Stimulated activated CD8-positive, alpha-beta memory T cell treated with anti-CD3 and anti-CD28 coated beads, Interleukin-15, amount 100 ng/mL, for 4 hours (primary cell): ENCODE data around the gene RAD54L.
"Not testable (repeated sequence)": the region's sequence is repeated elsewhere in the genome, so short reads cannot be mapped to it uniquely, and the experiment has no call there.

Experiments
- DNase-seq, 2 donors: peaks; one replicate each; pipeline ENCODE4 v3.0.0-alpha.2; 2020; ENCODE audit warnings: low read depth in 2 of 2

Gene RAD54L

DNA sequence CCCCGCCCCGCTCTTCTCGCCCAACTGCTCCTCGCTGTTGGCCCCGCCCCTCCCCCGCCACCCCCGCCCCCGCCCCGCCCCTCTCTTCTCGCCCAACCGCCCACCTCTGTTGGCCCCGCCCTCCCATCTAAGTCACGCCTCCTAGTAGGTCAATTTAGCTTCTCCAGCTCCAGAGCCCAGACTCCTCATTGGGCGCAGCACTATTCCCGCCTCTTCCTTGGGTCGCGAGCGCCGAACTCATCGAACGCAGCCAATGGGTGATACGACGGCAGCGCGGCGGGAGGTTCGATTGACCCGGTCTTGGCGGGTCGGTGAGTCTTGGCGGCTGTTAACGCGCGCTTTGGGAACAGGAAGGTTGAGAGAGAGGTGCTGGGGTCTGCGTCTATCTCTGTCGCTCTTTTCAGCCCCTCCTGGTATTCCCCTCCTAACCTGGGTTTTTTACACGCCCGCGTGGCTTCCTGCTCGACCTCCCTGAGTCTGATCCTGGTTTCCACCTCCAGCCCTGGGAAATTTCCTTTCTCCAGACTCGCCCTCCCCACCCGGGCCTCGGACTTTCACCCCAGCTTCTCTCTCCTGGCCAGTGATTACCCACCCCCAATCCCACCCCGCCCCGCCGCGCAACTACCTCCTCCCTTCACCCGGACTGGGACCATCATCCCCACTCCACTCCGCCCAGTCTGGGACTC, at the start of gene RAD54L:
Gene RAD54L, plus strand, starts transcription at position 328 of the 686 bp plus-strand sequence. CDS start 643 bp downstream, outside the sequence.
- peak; percentile 91 to 95 for DNase-seq

DNA sequence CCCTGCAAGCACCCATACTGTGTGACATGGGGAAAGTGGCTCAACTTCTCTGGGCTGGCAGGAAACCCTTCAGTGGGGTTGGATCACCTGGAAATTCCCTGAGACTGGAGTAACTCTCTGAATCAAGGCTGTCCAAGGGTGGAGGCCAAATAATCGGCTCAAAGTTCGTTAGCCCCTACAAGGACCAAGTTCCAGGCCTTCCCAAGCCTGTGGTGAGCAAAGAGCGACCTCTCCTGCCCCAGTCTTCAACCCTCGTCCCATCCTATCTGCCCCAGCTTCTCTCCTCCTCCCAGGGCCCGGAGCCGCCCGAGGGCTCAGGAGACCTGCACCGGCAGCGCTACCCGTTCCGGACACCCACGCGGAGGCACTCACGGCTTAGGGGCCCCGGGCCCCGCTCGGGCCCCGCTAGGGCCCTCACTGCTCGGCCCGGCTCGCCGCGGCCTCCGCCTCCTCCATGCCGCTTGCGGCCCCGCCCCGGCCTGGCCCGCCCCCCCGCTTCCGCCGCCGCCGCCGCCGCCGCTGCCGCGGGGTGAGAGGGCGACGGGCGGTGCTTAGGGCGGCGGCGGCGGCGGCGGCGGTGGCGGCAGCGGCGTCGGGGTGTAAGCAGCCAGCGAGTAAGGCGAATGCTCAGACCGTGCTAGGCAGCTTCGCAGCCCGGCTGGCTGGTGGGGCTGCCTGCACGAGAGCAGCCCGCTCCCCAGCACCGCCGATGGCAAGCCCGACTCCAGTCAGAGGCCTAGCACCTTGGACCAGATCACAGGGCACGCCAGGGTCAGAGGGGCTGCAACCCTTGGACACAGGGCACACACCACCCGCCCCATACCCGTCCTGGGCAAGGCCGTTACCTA, 49.4 kb upstream of the RAD54L start, which contains the start of gene POMGNT1:
Gene POMGNT1, minus strand, starts transcription at position 471 of the 848 bp plus-strand sequence. CDS start 613 bp downstream, outside the sequence.
- peak; percentile 29 to 61 for DNase-seq

DNA sequence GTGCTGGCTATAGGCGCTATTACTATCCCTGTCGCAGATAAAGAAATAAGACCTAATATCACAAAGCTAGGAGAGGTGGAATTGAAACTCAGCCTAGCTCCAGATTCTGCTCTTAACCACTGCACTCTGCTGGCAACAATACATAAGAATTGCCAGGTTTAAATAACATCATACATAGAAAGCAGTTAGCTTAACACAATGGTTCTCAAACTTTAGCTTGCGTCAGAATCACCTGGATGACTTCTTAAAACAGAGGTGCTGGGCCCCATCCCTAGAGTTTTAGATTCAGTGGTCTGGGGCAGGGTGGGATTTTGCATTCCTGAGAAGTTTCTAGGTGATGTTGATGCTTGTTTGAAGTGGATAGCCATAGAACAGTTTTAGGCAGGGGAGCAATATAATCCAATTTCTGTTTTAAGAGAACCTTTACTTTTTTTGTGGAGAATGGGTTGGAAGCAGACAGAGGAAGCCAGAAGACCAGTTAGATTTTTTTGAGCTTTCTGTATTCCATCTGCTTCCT, 48.3 kb upstream of the RAD54L start:
- no peak for DNase-seq

DNA sequence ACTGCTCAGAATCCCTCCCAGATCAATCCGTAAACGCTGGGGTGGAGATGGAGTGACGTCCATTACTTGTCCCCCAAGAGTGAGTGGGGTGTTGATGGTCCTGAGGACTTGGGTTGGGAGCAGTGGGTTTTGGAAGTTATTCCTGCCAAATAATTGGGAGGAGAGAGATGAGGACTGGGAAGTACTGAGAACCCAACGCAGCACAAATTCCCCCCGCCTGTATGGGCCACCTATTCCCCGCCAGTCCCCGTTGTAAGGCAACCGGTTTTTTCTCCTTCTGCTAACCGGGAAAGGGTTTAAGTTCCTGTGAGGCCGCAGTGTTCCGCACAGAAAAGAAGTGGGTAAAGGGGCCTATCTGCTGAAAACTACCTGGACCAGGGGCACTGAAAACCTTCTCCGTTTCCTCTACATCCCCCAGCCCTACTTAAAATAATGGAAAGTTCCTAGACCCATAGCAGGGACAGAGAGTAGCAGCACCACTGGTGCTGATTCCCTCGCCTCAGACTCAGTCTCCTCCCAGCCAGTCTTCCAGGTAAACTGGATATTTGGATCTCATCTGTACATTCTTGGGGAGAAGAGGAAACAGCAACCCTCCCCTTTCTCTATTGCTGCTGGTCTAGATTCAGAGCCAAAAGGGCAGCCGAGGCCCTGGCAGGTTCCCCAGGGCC, 43.7 kb upstream of the RAD54L start:
- DNase-seq, result no peak

DNA sequence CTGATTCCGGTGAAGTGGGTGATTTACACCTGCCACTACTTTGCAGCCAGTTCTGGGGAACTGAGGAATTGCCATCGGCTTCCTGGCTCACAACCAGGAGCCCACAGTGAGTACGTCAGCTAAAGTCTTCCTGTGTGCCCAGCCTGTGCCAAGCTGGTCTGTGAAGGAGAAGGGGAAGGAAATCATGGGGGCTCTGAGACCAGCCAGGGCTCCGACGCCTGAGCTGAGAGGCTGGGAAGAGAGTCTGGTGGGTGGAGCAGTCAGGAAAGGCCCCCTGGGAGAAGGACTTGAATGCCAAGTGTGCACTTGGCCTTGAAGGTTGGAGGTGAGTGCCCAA, 43.2 kb upstream of the RAD54L start:
- no peak for DNase-seq

DNA sequence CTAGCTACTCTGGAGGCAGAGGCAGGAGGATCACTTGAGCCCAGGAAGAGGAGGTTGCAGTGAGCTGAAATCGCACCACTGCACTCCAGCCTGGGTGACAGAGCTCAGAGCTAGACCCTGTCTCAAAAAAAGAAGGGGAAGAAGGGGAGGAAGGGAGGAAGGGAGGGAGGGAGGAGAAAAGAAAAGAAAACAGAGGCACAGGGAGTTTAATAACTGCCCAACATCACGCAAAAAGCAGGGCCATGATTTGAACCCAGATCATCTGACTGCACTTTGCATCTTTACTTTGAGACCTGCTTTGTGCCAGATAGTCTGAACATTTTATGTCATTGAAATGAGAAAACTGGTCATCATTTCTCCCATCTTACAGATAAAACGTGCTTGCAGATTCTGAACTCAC, 42.4 kb upstream of the RAD54L start:
- no peak for DNase-seq

DNA sequence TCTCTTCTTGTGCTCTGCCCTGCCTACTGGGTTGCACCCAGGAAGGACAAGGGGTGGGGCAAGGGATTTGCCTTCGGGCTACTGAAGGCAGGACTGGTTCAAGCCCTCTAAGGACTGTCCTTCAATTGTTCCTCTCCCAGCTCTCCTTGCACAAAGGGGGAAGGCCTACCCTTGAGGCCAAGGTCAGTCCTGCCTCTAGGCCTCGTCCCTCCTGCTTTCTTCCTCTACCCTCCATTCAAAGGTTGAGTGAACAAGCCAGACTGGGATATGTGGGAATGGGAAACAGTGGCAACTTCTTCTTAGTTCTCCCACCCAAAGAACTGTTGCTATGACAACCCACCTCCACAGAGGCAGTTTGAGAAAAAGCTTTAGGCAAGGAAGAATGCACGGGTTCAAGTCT, 41.8 kb upstream of the RAD54L start:
- DNase-seq, result no peak

DNA sequence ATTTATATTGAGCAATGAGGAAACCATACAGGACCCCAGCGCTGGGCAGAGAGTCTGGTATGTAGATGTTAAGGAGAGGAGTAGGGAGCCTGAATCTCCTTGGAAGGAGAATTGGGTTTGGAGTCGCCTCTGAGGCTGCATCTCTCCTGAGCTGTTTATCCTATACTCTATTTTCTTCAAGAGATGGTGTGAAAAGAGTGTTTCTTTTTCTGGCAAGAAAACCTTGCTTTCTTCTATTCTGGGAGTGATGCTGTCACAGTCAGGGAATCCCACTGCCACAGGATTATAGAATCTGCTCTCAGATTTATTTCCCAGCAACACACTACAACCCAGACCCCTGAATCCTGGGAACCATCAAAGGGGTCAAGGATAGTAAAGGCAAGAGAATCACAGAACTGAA, 41.2 kb upstream of the RAD54L start:
- no peak for DNase-seq

DNA sequence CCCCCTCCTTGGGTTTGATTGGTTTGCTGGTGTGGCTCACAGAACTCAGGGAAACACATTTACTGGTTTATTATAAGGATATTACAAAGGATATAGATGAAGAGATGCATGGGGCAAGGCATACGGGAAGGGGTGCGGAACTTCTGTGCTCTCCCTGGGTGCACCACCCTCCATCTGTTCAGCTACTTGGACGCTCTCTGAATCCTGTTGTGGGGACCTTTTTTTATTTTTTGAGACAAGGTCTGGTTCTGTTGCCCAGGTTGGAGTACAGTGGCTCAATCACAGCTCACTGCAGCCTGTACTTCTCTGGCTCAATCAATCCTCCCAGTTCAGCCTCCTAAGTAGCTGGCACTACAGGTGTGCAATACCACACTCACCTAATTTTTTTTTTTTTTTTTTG, 37.0 kb upstream of the RAD54L start:
- no peak for DNase-seq

DNA sequence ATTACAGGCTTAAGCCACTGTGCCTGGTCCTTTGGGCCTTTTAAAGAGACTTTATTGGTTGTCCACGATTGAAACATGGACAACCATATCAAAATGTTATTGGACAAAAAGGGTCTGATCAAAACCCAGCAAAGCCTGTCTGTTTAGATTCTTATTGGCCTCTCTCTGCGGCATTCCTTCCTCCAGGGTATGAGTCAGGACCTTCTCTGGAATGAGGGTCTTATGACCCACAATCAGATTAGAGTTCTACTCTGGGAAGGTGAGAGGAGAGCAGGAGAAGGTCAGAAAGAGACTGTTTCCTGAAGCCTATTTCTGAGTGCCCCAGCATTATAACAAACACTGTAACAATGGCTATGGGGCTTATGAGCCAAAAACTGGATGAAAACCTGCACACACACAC, 36.5 kb upstream of the RAD54L start:
- DNase-seq, result no peak

DNA sequence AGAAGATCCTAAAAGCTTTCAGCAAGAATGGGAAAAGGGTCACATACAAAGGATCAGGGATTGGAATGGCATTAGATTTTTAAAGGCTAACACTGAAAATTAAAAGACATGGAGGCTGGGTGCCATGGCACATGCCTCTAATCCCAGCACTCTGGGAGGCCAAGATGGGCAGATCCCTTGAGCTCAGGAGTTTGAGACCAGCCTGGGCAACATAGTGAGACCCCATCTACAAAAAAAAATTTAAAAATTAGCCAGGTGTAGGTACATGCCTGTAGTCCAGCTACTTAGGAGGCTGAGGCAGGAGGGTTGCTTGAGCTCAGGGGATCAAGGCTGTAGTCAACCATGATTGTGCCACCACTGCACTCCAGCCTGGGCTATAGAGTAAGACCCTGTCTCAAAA, 32.1 kb upstream of the RAD54L start:
- no peak for DNase-seq

DNA sequence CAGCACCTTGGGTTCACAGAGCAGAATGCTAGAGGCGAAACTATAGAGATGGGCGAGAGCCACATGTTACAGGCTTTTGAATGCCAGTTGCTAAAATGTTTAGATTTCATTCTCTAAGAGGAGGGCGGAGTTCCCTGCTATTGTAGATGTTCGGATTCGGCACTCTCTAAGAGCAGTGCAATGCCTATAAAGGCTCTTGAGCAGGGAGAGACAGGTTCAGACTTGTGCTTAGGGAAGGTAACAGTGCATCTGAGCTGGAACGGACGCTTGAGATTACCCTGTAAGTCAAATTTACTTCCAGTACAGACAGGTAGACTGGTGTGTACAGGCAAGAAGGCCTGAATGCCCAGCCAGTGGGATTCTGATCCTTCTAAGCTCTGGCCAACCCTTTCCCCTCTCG, 29.1 kb upstream of the RAD54L start:
- DNase-seq, result no peak

DNA sequence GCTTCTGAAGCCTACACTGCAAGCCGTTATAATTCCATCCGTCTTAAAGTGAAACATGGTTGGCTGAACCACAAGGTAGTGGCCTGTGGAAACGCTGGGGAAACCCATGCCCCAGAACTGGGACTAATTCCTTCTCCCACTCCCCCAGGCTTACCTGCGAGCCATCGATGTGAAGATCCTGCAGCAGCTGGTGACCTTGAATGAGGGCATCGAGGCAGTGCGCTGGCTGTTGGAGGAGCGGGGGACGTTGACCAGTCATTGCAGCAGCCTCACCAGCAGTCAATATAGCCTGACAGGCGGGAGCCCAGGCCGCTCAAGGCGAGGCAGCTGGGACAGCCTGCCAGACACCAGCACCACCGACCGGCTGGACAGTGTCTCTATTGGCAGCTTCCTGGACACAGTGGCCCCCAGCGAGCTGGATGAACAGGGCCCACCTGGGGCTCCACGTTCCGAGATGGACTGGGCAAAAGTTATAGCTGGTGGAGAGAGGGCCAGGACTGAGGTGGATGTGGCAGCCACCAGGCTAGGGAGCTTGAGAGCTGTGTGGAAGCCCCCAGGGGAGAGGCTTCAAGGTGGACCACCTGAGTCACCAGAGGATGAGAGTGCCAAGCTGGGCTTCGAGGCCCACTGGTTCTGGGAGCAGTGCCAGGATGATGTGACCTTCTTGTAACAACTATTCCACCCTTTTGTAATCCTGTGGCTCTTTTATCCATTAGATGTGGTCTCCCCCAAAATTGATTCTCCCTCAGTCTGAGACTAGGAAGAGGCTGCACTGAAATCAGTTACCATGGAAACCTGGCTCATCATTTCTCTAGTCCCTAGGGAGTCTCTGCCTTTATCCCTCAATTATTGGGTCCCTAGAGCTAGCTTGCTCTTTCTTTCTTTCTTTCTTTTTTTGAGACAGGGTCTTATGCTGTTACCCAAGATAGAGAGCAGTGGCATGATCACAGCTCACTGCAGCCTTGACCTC, 27.7 kb upstream of the RAD54L start:
- no peak for DNase-seq

DNA sequence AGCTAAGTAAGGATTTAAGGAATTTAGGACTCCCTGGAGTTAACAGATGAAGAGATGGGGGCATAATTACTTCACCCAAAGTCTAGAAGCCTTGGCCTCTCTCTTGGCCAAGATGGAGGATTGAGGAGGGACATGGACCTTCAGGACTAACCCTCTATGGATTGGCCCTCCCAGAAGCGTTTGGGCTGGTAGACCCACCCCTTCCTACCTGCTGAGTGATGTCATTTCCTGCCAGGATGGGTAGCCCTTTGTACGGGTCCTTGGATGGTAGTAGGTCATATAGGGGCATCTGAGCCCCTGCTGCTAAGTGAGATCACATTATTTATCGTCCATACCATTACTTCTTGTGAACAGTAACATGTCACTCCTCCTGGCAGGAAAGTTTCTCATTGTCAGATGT, 26.8 kb upstream of the RAD54L start:
- no peak for DNase-seq

DNA sequence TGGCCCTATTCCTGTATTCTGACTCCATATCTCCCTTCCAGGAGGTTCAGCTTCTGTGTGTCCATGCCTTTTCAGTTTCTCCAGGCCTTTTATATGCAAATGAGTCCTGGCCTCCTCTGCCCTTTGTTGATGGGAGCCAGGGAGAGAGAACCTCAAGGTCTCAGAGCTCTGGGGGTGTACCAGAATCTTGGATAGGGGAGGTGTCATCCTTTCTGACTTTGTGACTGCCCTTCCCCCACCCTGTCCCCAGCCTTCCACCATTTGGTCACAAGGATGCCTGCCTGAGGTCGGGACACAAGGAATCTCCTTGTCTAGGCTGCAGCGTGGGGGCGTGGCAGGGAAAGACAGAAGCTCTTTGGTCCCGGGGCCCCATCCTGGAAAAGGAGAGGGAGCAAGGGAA, 25.8 kb upstream of the RAD54L start:
- no peak for DNase-seq

DNA sequence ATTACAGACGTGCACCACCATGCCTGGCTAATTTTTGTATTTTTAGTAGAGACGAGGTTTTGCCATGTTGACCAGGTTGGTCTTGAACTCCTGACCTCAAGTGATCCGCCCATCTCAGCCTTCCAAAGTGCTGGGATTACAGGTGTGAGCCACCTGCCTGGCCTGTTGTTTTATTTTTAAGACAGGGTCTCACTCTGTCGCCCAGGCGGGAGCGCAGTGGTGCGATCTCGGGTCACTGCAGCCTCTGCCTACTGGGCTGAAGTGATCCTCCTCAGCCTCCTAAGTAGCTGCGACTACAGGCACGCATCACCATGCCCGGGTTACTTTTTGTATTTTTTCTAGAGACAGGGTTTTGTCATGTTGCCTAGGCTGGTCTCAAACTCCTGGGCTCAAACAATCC, 24.5 kb upstream of the RAD54L start:
- not testable (repeated sequence) for DNase-seq

DNA sequence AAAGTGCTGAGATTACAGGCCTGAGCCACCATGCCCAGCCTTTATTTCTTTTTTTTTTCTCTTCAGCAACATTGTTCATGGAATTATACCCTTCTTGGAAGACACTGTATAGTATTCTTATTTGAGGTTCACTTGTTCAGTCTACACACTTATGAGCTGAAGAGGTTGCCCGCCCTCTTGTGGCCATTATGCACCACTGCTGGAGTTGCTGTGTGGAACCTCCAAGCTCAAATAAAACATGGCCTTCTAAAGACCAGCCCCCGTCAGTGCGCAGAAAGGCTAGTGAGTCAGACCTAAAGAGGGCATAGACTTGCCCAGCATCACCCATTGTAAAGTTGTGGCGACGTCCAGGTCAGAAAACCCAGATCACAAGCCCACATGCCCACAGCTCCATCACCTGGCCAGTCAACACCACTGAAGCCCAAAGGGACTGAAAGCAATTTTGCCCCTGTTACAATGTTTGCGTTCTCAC, 24.1 kb upstream of the RAD54L start:
- peak in 1 of 2 donors; percentile 28 for DNase-seq

DNA sequence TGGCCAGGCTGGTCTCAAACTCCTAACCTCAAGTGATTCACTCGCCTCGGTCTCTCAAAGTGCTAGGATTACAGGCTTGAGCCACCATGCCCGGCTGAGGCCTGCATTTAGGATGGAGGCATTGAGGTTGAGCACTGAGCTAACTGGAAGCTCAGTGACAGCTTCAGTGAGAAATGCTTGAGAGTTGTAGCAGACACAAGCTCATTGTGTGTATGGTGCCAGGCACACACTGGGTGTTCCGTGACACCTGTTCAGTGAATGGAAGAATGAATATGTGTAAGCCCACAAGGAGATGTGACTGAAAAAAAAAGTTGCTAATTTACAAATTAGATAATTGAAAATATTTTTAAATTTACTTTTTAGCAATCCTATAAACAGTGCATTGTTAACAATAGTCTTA, 22.6 kb upstream of the RAD54L start:
- no peak for DNase-seq

DNA sequence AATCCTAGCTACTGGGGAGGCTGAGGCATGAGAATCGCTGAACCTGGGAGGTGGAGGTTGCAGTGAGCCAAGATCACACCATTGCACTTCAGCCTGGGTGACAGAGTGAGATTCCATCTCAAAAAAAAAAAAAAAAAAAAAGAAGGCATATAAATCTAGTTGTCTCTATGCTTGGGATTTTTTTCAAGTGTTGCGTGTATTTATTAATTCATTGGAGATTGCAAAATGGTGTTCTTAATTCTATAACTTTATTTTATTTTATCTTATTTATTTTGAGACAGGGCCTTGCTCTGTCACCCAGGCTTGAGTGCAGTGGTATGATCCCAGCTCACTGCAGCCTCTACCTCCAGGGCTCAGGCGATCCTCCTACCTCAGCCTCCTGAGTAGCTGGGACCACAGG, 16.3 kb upstream of the RAD54L start:
- not testable (repeated sequence) for DNase-seq

DNA sequence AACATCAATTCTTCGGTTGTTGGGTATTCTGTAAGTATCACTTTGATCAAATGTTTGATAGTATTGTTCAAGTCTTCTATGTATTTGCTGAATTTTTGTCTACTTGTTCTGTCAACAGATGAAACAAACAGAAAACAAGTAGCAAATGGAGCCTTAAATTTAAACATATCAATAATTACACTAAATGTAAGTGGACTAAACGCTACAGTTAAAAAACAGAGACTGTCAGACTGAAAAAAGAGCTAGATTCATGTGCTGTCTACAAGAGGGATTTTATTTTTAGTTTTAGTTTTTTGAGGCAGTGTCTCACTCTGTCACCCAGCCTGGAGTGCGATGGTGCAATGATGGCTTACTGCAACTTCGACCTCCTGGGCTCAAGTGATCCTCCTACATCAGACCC, 10.7 kb upstream of the RAD54L start:
- no peak for DNase-seq

DNA sequence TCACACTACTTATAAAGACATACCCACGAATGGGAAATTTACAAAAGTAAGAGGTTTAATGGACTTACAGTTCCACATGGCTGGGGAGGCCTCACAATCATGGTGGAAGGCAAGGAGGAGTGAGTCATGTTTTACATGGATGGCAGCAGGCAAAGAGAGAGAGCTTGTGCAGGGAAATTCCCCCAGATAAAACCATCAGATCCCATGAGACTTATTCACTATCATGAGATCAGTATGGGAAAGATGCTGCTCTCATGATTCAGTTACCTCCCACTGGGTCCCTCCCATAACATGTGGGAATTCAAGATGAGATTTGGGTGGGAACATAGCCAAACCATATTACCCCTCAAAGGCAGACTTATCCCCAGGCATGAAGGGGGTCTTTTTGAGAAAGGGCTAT, 8.7 kb upstream of the RAD54L start:
- not testable (repeated sequence) for DNase-seq
